Measurements from ENCODE around the gene LAIR1.
"Not testable (repeated sequence)": the region's sequence is repeated elsewhere in the genome, so short reads cannot be mapped to it uniquely, and the experiment has no call there.

DNA sequence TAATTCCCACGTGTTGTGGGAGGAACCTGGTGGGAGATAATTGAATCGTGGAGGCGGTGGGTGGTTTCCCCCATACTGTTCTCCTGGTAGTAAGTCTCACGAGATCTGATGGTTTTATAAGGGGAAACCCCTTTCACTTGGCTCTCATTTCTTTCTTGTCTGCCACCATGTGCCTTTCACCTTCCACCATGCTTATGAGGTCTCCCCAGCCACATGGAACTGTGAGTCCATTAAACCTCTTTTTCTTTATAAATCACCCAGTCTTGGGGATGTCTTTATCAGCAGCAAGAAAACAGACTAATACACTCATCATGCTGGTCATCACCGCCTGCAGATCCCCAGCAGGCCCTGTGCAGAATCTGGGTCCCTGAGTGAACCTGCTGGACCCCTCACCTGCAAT, 36.0 kb downstream of the LAIR1 start:
- TF ChIP-seq, protein P1, sequence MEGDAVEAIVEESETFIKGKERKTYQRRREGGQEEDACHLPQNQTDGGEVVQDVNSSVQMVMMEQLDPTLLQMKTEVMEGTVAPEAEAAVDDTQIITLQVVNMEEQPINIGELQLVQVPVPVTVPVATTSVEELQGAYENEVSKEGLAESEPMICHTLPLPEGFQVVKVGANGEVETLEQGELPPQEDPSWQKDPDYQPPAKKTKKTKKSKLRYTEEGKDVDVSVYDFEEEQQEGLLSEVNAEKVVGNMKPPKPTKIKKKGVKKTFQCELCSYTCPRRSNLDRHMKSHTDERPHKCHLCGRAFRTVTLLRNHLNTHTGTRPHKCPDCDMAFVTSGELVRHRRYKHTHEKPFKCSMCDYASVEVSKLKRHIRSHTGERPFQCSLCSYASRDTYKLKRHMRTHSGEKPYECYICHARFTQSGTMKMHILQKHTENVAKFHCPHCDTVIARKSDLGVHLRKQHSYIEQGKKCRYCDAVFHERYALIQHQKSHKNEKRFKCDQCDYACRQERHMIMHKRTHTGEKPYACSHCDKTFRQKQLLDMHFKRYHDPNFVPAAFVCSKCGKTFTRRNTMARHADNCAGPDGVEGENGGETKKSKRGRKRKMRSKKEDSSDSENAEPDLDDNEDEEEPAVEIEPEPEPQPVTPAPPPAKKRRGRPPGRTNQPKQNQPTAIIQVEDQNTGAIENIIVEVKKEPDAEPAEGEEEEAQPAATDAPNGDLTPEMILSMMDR (conservative IDR thresholded peaks at IDR 0.05) = not testable (repeated sequence)
- not testable (repeated sequence) for TF ChIP-seq EZH2 (IDR thresholded peaks at IDR 0.05; ENCODE audit: low read depth)

Measured in PC-9 (cell line).